Mesodermal cell (in vitro differentiated cells): ENCODE measurements around the gene MMP15.
"Not testable (repeated sequence)": the region's sequence is repeated elsewhere in the genome, so short reads cannot be mapped to it uniquely, and the experiment has no call there.

ENCODE experiments used
- H3K27ac ChIP-seq: 2 replicates; pipeline ENCODE4 v1.7.0; 2013; ENCODE audit warnings: mild to moderate bottlenecking, low read depth, low read length, moderate library complexity; ENCODE audit not compliant: severe bottlenecking
- H3K36me3 ChIP-seq: 2 replicates; pipeline ENCODE4 v1.7.1; 2013; ENCODE audit warnings: mild to moderate bottlenecking, low read length, moderate library complexity; ENCODE audit not compliant: control insufficient read depth, insufficient read depth
- H3K4me1 ChIP-seq: one replicate; pipeline ENCODE4 v1.7.1; 2013; ENCODE audit warnings: mild to moderate bottlenecking, low read length; ENCODE audit not compliant: insufficient read depth, control insufficient read depth, poor library complexity, severe bottlenecking
- H3K4me3 ChIP-seq: 2 replicates; pipeline ENCODE4 v1.7.0; 2013; ENCODE audit warnings: low read length, control low read depth, mild to moderate bottlenecking; ENCODE audit not compliant: insufficient read depth, poor library complexity, severe bottlenecking; ENCODE audit errors: extremely low read depth
- H3K9me3 ChIP-seq: 2 replicates; pipeline ENCODE4 v1.7.1; 2013; ENCODE audit warnings: mild to moderate bottlenecking, low read length, moderate library complexity; ENCODE audit not compliant: control insufficient read depth
- WGBS, 2 experiments: methylation state at CpG; one replicate each; pipeline ENCODE4 v1.1.5; 2013; ENCODE audit warnings: missing lambda C conversion rate in 2 of 2; ENCODE audit not compliant: insufficient coverage in 2 of 2; 5-methylcytosine and 5-hydroxymethylcytosine counted together

MMP15 gene

GRCh38 chr16:58076514-58076913 is 51.0 kb downstream of the MMP15 start:
- no peak overlapping the region for H3K27ac ChIP-seq

GRCh38 chr16:58077796-58078195 is 52.2 kb downstream of the MMP15 start:
- WGBS, 2 experiments: 87 to 91% methylated on average over 6 to 7 of the region's 8 CpGs

More at GRCh38 chr16:58076514-58076913, 51.0 kb downstream of the MMP15 start:
- Histone ChIP-seq H3K36me3 (no peaks in the 10 kb centered on the region), H3K9me3 (peaks cover 10% of the 10 kb centered on the region), H3K4me3 (no peak overlapping the region), H3K4me1 (no peaks in the 10 kb centered on the region)
- 88 to 89% methylated on average over 1 of the region's 1 CpG for WGBS, 2 experiments

GRCh38 chr16:58080657-58081056 is 55.1 kb downstream of the MMP15 start:
- H3K27ac ChIP-seq, H3K4me1 ChIP-seq, H3K4me3 ChIP-seq, H3K36me3 ChIP-seq: not testable (repeated sequence)
- H3K9me3 ChIP-seq: peaks cover 10% of the 10 kb centered on the region
- WGBS, 2 experiments: 95 to 100% methylated on average over 4 of the region's 5 CpGs

More at GRCh38 chr16:58077796-58078195, 52.2 kb downstream of the MMP15 start:
- Histone ChIP-seq H3K36me3 (no peaks in the 10 kb centered on the region), H3K9me3 (peaks cover 10% of the 10 kb centered on the region), H3K4me1 (no peaks in the 10 kb centered on the region), H3K4me3 (no peak overlapping the region), H3K27ac (no peak overlapping the region)

- H3K4me1 ChIP-seq: peaks cover 2% of the 10 kb centered on the region
- no peaks in the 10 kb centered on the region for H3K36me3 ChIP-seq
- H3K9me3 ChIP-seq: peaks cover under 1% of the 10 kb centered on the region
- H3K27ac ChIP-seq: no peak overlapping the region
- no peak overlapping the region for H3K4me3 ChIP-seq
These were observed 56.8 kb downstream of the MMP15 start for GRCh38 chr16:58082381-58082780.

- WGBS, 2 experiments: 79 to 100% methylated on average over 2 to 6 of the region's 6 CpGs
- H3K36me3 ChIP-seq: no peaks in the 10 kb centered on the region
- no peaks in the 10 kb centered on the region for H3K9me3 ChIP-seq
- no peak overlapping the region for H3K27ac ChIP-seq
- H3K4me3 ChIP-seq: no peak overlapping the region
- H3K4me1 ChIP-seq: peaks cover 8% of the 10 kb centered on the region
These were observed 59.1 kb downstream of the MMP15 start for GRCh38 chr16:58084635-58085034.

GRCh38 chr16:58085171-58085570 is 59.6 kb downstream of the MMP15 start:
- Histone ChIP-seq H3K4me3 (no peak overlapping the region), H3K36me3 (no peaks in the 10 kb centered on the region), H3K9me3 (no peaks in the 10 kb centered on the region), H3K4me1 (peaks cover 8% of the 10 kb centered on the region), H3K27ac (no peak overlapping the region)
- WGBS, 2 experiments: 93 to 100% methylated on average over 8 to 10 of the region's 11 CpGs

- Histone ChIP-seq H3K4me1 (peaks cover 8% of the 10 kb centered on the region), H3K36me3 (no peaks in the 10 kb centered on the region), H3K9me3 (no peaks in the 10 kb centered on the region), H3K27ac (no peak overlapping the region), H3K4me3 (no peak overlapping the region)
- WGBS, 2 experiments: 89 to 98% methylated on average over 14 to 16 of the region's 21 CpGs
These were observed 60.2 kb downstream of the MMP15 start for GRCh38 chr16:58085584-58086251.

GRCh38 chr16:58086381-58087208 is 61.0 kb downstream of the MMP15 start:
- Histone ChIP-seq H3K27ac (no peak overlapping the region), H3K4me1 (peaks cover 8% of the 10 kb centered on the region), H3K4me3 (no peak overlapping the region), H3K9me3 (no peaks in the 10 kb centered on the region), H3K36me3 (no peaks in the 10 kb centered on the region)
- WGBS, 2 experiments: 88 to 90% methylated on average over 18 to 19 of the region's 19 CpGs

GRCh38 chr16:58087209-58087913 is 61.8 kb downstream of the MMP15 start:
- H3K4me1 ChIP-seq: peaks cover 8% of the 10 kb centered on the region
- WGBS, 2 experiments: 82 to 88% methylated on average over 23 of the region's 23 CpGs

GRCh38 chr16:58088091-58088490 is 62.5 kb downstream of the MMP15 start:
- no CpG with 5 or more reads among the region's 9 CpGs for WGBS, 2 experiments
- Histone ChIP-seq H3K9me3 (no peaks in the 10 kb centered on the region), H3K27ac (no peak overlapping the region), H3K36me3 (no peaks in the 10 kb centered on the region), H3K4me1 (peaks cover 8% of the 10 kb centered on the region), H3K4me3 (no peak overlapping the region)

More at GRCh38 chr16:58087209-58087913, 61.8 kb downstream of the MMP15 start:
- Histone ChIP-seq H3K27ac (no peak overlapping the region), H3K9me3 (no peaks in the 10 kb centered on the region), H3K4me3 (no peak overlapping the region), H3K36me3 (no peaks in the 10 kb centered on the region)
